ENCODE data around the gene FHIT.

DNA sequence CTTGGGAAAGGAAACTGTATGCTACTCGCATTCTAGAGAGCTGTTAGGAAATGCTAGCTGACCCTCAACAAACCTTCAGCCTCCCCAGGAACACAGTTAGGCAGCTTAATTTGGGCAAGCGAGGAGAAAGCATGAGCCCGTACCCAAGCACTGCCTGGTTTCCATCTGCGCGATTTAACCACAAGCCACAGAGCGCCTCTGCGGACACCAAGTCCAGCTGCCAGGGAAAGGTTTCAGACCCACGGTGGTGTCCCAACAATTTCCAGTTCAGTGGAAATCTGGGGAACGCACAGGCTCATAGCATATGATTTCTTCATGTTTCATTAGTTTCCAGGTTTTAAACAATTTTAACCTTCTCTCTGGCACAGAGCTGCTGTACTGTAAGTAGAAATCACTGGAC lies 617.6 kb downstream of the FHIT start:
- TF ChIP-seq EZH2 (IDR thresholded peaks at IDR 0.05; ENCODE audit: low read length, unreplicated experiment), result no peak
- TF ChIP-seq, protein P1, sequence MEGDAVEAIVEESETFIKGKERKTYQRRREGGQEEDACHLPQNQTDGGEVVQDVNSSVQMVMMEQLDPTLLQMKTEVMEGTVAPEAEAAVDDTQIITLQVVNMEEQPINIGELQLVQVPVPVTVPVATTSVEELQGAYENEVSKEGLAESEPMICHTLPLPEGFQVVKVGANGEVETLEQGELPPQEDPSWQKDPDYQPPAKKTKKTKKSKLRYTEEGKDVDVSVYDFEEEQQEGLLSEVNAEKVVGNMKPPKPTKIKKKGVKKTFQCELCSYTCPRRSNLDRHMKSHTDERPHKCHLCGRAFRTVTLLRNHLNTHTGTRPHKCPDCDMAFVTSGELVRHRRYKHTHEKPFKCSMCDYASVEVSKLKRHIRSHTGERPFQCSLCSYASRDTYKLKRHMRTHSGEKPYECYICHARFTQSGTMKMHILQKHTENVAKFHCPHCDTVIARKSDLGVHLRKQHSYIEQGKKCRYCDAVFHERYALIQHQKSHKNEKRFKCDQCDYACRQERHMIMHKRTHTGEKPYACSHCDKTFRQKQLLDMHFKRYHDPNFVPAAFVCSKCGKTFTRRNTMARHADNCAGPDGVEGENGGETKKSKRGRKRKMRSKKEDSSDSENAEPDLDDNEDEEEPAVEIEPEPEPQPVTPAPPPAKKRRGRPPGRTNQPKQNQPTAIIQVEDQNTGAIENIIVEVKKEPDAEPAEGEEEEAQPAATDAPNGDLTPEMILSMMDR (conservative IDR thresholded peaks at IDR 0.05; ENCODE audit: low read depth, low read length), result no peak

All from PC-3 (cell line).